Natural killer cell (primary cell): ENCODE data around the gene HOXB1. TPM values are rescaled to one million over a fixed set of nuclear protein-coding genes. Genes with fewer than 3 reads are reported as not detected.

Experiments used
- ATAC-seq, 3 donors: fragments of 150-1000 bp in 2 of 3; fragments of 200-7000 bp in 1 of 3; cut with Tn5 transposase; 1 replicate in 1 of 3; 2 replicates in 2 of 3; pipeline ENCODE4 v1.10.0; 2021; ENCODE audit warnings: mild to moderate bottlenecking in 2 of 3, moderate library complexity in 2 of 3
- DNase-seq, 2 donors: peaks; one replicate each; pipeline versions ENCODE4 v3.0.0 to v3.0.0-alpha.2; 2013 to 2021; ENCODE audit warnings: mixed read lengths in 1 of 2
- H3K27ac ChIP-seq: one replicate; pipeline ENCODE4 v1.5.1; 2013; ENCODE audit warnings: mild to moderate bottlenecking, low read length
- H3K27me3 ChIP-seq: one replicate; pipeline ENCODE4 v1.6.1; 2013; ENCODE audit warnings: low read length; ENCODE audit not compliant: control insufficient read depth, insufficient read depth
- H3K36me3 ChIP-seq: one replicate; pipeline ENCODE4 v1.6.1; 2013; ENCODE audit warnings: low read length; ENCODE audit not compliant: control insufficient read depth, insufficient read depth
- H3K4me1 ChIP-seq: one replicate; pipeline ENCODE4 v1.6.1; 2013; ENCODE audit warnings: low read length; ENCODE audit not compliant: control insufficient read depth, insufficient read depth
- H3K4me3 ChIP-seq: one replicate; pipeline ENCODE4 v1.5.1; 2013; ENCODE audit warnings: low read length
- H3K9me3 ChIP-seq: one replicate; pipeline ENCODE4 v1.6.1; 2013; ENCODE audit warnings: low read length; ENCODE audit not compliant: control insufficient read depth, insufficient read depth
- H3K27ac Mint-ChIP-seq, 2 donors: one replicate each; pipeline ENCODE4 v1.8.0; 2022; ENCODE audit warnings: mild to moderate bottlenecking in 2 of 2, mixed read lengths in 2 of 2, moderate library complexity in 1 of 2
- H3K27me3 Mint-ChIP-seq, 2 donors: one replicate each; pipeline ENCODE4 v1.8.0; 2022; ENCODE audit warnings: low read depth in 2 of 2, mixed read lengths in 2 of 2
- H3K36me3 Mint-ChIP-seq: one replicate; pipeline ENCODE4 v1.8.0; 2022; ENCODE audit warnings: mixed read lengths
- H3K4me1 Mint-ChIP-seq, 2 donors: one replicate each; pipeline ENCODE4 v1.8.0; 2022; ENCODE audit warnings: mixed read lengths in 2 of 2
- H3K4me3 Mint-ChIP-seq: one replicate; pipeline ENCODE4 v1.8.0; 2022; ENCODE audit warnings: mild to moderate bottlenecking, moderate library complexity, mixed read lengths
- H3K9me3 Mint-ChIP-seq, 2 donors: one replicate each; pipeline ENCODE4 v1.8.0; 2022; ENCODE audit warnings: mixed read lengths in 2 of 2
- WGBS: methylation state at CpG from one replicate; pipeline ENCODE4 v1.1.7; 2013; ENCODE audit warnings: missing lambda C conversion rate; ENCODE audit not compliant: insufficient coverage; 5-methylcytosine and 5-hydroxymethylcytosine counted together
- intact Hi-C: fragments of 100-400 bp; cut with micrococcal nuclease; formaldehyde crosslinking; loops from one replicate; pipeline ENCODE4 v1.14.2; 2022
- total RNA-seq, 4 donors: library from RNA; stranded (reverse); fragments of 120-200 nt in 1 of 4; gene quantifications; one replicate each; pipeline versions ENCODE4 v1.2.3 to v1.2.4, GENCODE V29; 2013 to 2022
- TF ChIP-seq, protein P1 (sequence below): fragments of 200-600 bp; IDR thresholded peaks from one replicate; pipeline ENCODE4 v1.8.0; 2022; ENCODE audit warnings: antibody characterized with exemption

HOXB1 gene
- total RNA-seq, 3 donors from 2014 or later (not counting 1 experiment from before 2014, with no cell fraction given): not detected

DNA sequence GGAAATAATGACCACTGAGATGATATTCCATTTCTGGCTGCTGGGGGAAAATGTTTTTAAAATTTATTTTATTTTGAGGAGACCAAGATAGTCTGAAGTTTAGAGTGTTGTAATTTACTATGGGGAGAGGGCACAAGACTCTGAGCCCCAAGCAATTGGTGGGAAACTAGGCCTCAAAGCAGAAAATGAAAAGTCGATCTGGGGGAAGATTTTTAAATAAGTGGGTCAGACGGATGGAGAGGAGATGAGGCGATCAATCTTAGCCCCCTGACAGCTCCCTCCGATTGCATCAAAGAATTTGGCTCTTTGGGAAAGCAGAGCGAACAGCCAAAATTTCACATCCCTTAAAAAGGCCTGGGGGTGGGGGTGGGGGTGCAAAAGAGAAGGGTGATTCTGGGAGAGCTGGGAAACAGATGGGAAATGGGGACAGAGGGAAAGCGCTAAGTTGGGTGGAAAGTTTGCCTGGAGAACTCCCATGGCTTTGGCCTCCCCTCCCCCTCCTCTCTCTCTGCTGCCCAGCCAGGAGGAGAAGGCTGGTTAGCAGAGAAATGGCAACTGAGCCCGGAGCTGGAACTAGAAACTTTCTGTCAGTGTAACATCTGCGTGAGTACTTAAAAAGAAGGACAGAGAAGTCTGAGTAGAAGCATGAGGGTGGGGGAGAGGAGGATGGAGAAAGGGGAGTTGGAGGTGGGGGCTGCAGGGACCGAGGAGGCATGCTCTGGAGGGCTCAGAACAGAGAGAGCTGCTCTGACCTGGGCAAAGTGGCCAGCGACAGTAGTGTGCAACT, 15.5 kb upstream of the HOXB1 start:
- intact Hi-C loops: no loop called here
- TF ChIP-seq, protein P1, sequence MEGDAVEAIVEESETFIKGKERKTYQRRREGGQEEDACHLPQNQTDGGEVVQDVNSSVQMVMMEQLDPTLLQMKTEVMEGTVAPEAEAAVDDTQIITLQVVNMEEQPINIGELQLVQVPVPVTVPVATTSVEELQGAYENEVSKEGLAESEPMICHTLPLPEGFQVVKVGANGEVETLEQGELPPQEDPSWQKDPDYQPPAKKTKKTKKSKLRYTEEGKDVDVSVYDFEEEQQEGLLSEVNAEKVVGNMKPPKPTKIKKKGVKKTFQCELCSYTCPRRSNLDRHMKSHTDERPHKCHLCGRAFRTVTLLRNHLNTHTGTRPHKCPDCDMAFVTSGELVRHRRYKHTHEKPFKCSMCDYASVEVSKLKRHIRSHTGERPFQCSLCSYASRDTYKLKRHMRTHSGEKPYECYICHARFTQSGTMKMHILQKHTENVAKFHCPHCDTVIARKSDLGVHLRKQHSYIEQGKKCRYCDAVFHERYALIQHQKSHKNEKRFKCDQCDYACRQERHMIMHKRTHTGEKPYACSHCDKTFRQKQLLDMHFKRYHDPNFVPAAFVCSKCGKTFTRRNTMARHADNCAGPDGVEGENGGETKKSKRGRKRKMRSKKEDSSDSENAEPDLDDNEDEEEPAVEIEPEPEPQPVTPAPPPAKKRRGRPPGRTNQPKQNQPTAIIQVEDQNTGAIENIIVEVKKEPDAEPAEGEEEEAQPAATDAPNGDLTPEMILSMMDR: no peak
- H3K9me3 Mint-ChIP-seq: no peaks in the 10 kb centered on the region
- no peak for ATAC-seq
- H3K27ac ChIP-seq: peak overlapping the region; percentile 37
- peaks cover 2% of the 10 kb centered on the region for H3K36me3 ChIP-seq
- peaks cover 55% of the 10 kb centered on the region for H3K4me1 ChIP-seq
- no peak for DNase-seq
- H3K4me3 ChIP-seq: no peak overlapping the region
- H3K27me3 ChIP-seq: no peaks in the 10 kb centered on the region
- H3K27ac Mint-ChIP-seq: peak overlapping the region; percentile 94 to 99
- peak overlapping the region; percentile 99 for H3K4me3 Mint-ChIP-seq
- WGBS: 68% methylated on average over 9 of the region's 10 CpGs
- peaks cover 7% of the 10 kb centered on the region for H3K36me3 Mint-ChIP-seq
- H3K27me3 Mint-ChIP-seq: peaks cover 0 to 17% of the 10 kb centered on the region in 2 donors
- peaks cover 60 to 63% of the 10 kb centered on the region in 2 donors for H3K4me1 Mint-ChIP-seq
- no peaks in the 10 kb centered on the region for H3K9me3 ChIP-seq

DNA sequence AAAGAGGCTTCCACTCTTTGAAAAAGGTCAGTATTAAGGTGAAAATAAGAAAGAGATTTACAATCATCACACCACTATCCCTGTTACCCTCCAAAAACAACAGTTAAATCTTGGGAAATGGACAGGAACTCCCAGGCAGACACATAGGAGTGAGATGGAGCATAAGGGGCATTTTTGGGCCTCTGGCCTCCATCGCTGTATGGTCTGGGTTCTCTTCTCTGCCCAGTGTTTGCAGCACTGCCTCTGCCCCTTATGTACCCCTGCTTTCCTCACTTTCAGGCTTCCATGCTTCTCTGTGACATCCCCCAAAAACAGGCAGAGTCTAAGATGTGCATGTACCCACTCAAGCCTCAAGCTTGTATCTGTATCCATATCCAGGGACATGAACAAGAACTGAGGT, 14.7 kb upstream of the HOXB1 start:
- DNase-seq (no peak), ATAC-seq (no peak)
- Histone ChIP-seq H3K27me3 (no peaks in the 10 kb centered on the region), H3K4me1 (peaks cover 62% of the 10 kb centered on the region), H3K36me3 (peaks cover under 1% of the 10 kb centered on the region), H3K27ac (peak overlapping the region; percentile 95), H3K4me3 (no peak overlapping the region), H3K9me3 (no peaks in the 10 kb centered on the region)
- Mint-ChIP-seq H3K4me1 (peaks cover 66 to 69% of the 10 kb centered on the region in 2 donors), H3K27ac (peak overlapping the region; percentile 94 to 99), H3K9me3 (no peaks in the 10 kb centered on the region), H3K4me3 (peak overlapping the region; percentile 99), H3K27me3 (peaks cover 0 to 20% of the 10 kb centered on the region in 2 donors), H3K36me3 (peaks cover 7% of the 10 kb centered on the region)
- WGBS: 96% methylated on average over 1 of the region's 1 CpG
- intact Hi-C loops: no loop called here
- TF ChIP-seq, protein P1: no peak

DNA sequence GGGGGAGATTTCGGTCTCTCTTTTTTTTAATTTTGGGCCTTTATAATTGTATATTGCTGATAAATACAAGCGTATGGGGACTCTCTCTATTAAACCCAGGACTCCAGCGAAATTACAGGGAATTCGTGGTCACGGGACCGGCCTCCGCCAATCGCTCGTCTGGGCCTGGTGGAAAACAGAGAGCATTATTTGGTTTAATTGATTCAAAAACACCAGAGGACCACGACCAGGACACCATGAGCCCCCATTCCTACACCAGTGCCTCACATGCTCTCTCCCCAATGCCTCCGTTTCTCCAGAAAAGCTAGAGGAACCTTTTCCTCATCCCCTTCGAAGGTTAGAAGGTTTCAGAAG, 14.2 kb upstream of the HOXB1 start, which contains the start of gene HOXB2:
Gene HOXB2, minus strand, starts transcription at position 88 of the 354 bp plus-strand sequence. CDS start 198 bp downstream, outside the sequence.
- H3K27me3 Mint-ChIP-seq: peaks cover 0 to 20% of the 10 kb centered on the region in 2 donors

More for the DNA sequence above, 14.2 kb upstream of the HOXB1 start, which contains the start of gene HOXB2:
- Mint-ChIP-seq H3K9me3 (no peaks in the 10 kb centered on the region), H3K36me3 (peaks cover 7% of the 10 kb centered on the region), H3K4me3 (peak within 1 kb of the TSS; percentile 99), H3K27ac (peak within 1 kb of the TSS; percentile 94 to 99), H3K4me1 (peaks cover 70 to 71% of the 10 kb centered on the region in 2 donors)
- H3K27me3 ChIP-seq: no peaks in the 10 kb centered on the region
- peaks cover 62% of the 10 kb centered on the region for H3K4me1 ChIP-seq
- intact Hi-C loops: no loop called here
- peak within 1 kb of the TSS; percentile 95 for H3K27ac ChIP-seq
- TF ChIP-seq, protein P1: no peak
- 69% methylated on average over 11 of the region's 12 CpGs for WGBS
- H3K9me3 ChIP-seq: no peaks in the 10 kb centered on the region
- ATAC-seq (no peak), DNase-seq (no peak)
- no peaks in the 10 kb centered on the region for H3K36me3 ChIP-seq
- H3K4me3 ChIP-seq: peak within 1 kb of the TSS; percentile 77
